Astrocyte (in vitro differentiated cells and primary cell): ENCODE results near the gene BAHCC1. TPM values are rescaled to one million over a fixed set of nuclear protein-coding genes. Genes with fewer than 3 reads are reported as not detected.

Experiments
- DNase-seq: peaks from one replicate; pipeline ENCODE4 v3.0.0-alpha.2; 2010; ENCODE audit warnings: low read depth
- FAIRE-seq: peaks from 2 replicates; lab custom pipeline; 2011; peaks lifted over from hg19 to GRCh38; lab: Jason Lieb, UNC
- H2AFZ ChIP-seq: 2 replicates; pipeline ENCODE4 v1.6.0; 2012; ENCODE audit warnings: low read depth, low read length, inconsistent platforms
- H3K27ac ChIP-seq: 2 replicates; pipeline ENCODE4 v1.5.1; 2011; ENCODE audit warnings: low read depth, low read length, inconsistent platforms
- H3K27me3 ChIP-seq: 2 replicates; pipeline ENCODE4 v1.6.0; 2011; ENCODE audit warnings: low read length, inconsistent platforms; ENCODE audit not compliant: insufficient read depth
- H3K36me3 ChIP-seq: 2 replicates; pipeline ENCODE4 v1.5.1; 2011; ENCODE audit warnings: low read length, inconsistent platforms; ENCODE audit not compliant: insufficient read depth
- H3K4me1 ChIP-seq: 2 replicates; pipeline ENCODE4 v1.5.1; 2011; ENCODE audit warnings: low read length, inconsistent platforms; ENCODE audit not compliant: insufficient read depth
- H3K4me2 ChIP-seq: 2 replicates; pipeline ENCODE4 v1.6.0; 2012; ENCODE audit warnings: low read length, inconsistent platforms
- H3K4me3 ChIP-seq: 2 replicates; pipeline ENCODE4 v1.5.1; 2011; ENCODE audit warnings: low read depth, mild to moderate bottlenecking, low read length, inconsistent platforms; ENCODE audit not compliant: insufficient read depth
- H3K79me2 ChIP-seq: 2 replicates; pipeline ENCODE4 v1.6.0; 2012; ENCODE audit warnings: mild to moderate bottlenecking, low read length, inconsistent platforms; ENCODE audit not compliant: insufficient read depth
- H3K9ac ChIP-seq: 2 replicates; pipeline ENCODE4 v1.6.0; 2012; ENCODE audit warnings: mild to moderate bottlenecking, low read length, inconsistent platforms
- H3K9me3 ChIP-seq: 2 replicates; pipeline ENCODE4 v1.5.1; 2012; ENCODE audit warnings: low read depth, mild to moderate bottlenecking, low read length, inconsistent platforms; ENCODE audit not compliant: insufficient read depth
- H4K20me1 ChIP-seq: 2 replicates; pipeline ENCODE4 v1.6.0; 2012; ENCODE audit warnings: low read length, inconsistent platforms; ENCODE audit not compliant: insufficient read depth
- H3K27ac Mint-ChIP-seq: one replicate; pipeline ENCODE4 v1.8.0; 2021; ENCODE audit warnings: mild to moderate bottlenecking, mixed read lengths; ENCODE audit not compliant: unreplicated experiment
- H3K27me3 Mint-ChIP-seq: one replicate; pipeline ENCODE4 v1.8.0; 2021; ENCODE audit warnings: low read depth, mixed read lengths; ENCODE audit not compliant: unreplicated experiment
- H3K36me3 Mint-ChIP-seq: one replicate; pipeline ENCODE4 v1.8.0; 2021; ENCODE audit warnings: low read depth, mixed read lengths; ENCODE audit not compliant: unreplicated experiment
- H3K4me1 Mint-ChIP-seq: one replicate; pipeline ENCODE4 v1.8.0; 2021; ENCODE audit warnings: low read depth, mixed read lengths; ENCODE audit not compliant: unreplicated experiment
- H3K4me3 Mint-ChIP-seq: one replicate; pipeline ENCODE4 v1.8.0; 2021; ENCODE audit warnings: mild to moderate bottlenecking, moderate library complexity, mixed read lengths; ENCODE audit not compliant: unreplicated experiment
- H3K9me3 Mint-ChIP-seq: one replicate; pipeline ENCODE4 v1.8.0; 2021; ENCODE audit warnings: mild to moderate bottlenecking, mixed read lengths; ENCODE audit not compliant: unreplicated experiment
- CTCF ChIP-seq: IDR thresholded peaks from 2 replicates; pipeline ENCODE4 v1.5.1; 2011; ENCODE audit warnings: low read depth, mild to moderate bottlenecking, inconsistent platforms, low read length, moderate library complexity; ENCODE audit not compliant: insufficient read depth
- EZH2 ChIP-seq: IDR thresholded peaks from 2 replicates; pipeline ENCODE4 v1.6.1; 2012; ENCODE audit warnings: mild to moderate bottlenecking, low read length, inconsistent platforms; ENCODE audit not compliant: insufficient read depth
- total RNA-seq: library from RNA; stranded (reverse); gene quantifications from 2 replicates; pipeline ENCODE4 v1.2.1, GENCODE V29; 2021

The BAHCC1 gene
- total RNA-seq, 1 donor from 2014 or later = 18.5 TPM

GRCh38 chr17:81428948-81429774 is 33.9 kb downstream of the BAHCC1 start:
- no peaks in the 10 kb centered on the region for H3K27me3 Mint-ChIP-seq
- TF ChIP-seq CTCF (no peak), EZH2 (no peak)
- peaks cover 22% of the 10 kb centered on the region for H3K4me1 ChIP-seq
- no peaks in the 10 kb centered on the region for H3K9me3 Mint-ChIP-seq
- H3K4me3 ChIP-seq = no peak overlapping the region
- peaks cover 5% of the 10 kb centered on the region for H3K9me3 ChIP-seq
- peaks cover under 1% of the 10 kb centered on the region for H3K4me1 Mint-ChIP-seq
- no peaks in the 10 kb centered on the region for H3K36me3 Mint-ChIP-seq
- H3K9ac ChIP-seq = no peak overlapping the region
- H3K36me3 ChIP-seq = no peaks in the 10 kb centered on the region
- H3K27me3 ChIP-seq = no peaks in the 10 kb centered on the region
- peak; percentile 29 for DNase-seq
- H3K4me3 Mint-ChIP-seq = no peak overlapping the region
- peaks cover 41% of the 10 kb centered on the region for H4K20me1 ChIP-seq
- H3K4me2 ChIP-seq = peak overlapping the region; percentile 58
- H3K27ac Mint-ChIP-seq = no peak overlapping the region
- H3K27ac ChIP-seq = no peak overlapping the region
- no peak for FAIRE-seq
- H2AFZ ChIP-seq = no peak overlapping the region
- peaks cover 10% of the 10 kb centered on the region for H3K79me2 ChIP-seq

GRCh38 chr17:81429821-81430551 is 34.7 kb downstream of the BAHCC1 start:
- no peaks in the 10 kb centered on the region for H3K36me3 Mint-ChIP-seq
- H3K27me3 ChIP-seq = no peaks in the 10 kb centered on the region
- TF ChIP-seq CTCF = no peak
- no peak for TF ChIP-seq EZH2
- no peak for DNase-seq
- H3K27ac Mint-ChIP-seq = no peak overlapping the region
- peaks cover 2% of the 10 kb centered on the region for H3K4me1 Mint-ChIP-seq
- no peak overlapping the region for H3K27ac ChIP-seq
- H2AFZ ChIP-seq = no peak overlapping the region
- H3K4me1 ChIP-seq = peaks cover 21% of the 10 kb centered on the region
- no peak overlapping the region for H3K4me3 Mint-ChIP-seq
- no peaks in the 10 kb centered on the region for H3K9me3 Mint-ChIP-seq
- peaks cover 3% of the 10 kb centered on the region for H3K79me2 ChIP-seq
- H3K4me3 ChIP-seq = no peak overlapping the region
- peaks cover 5% of the 10 kb centered on the region for H3K9me3 ChIP-seq
- H3K4me2 ChIP-seq = peak overlapping the region; percentile 58
- H3K9ac ChIP-seq = no peak overlapping the region
- H3K36me3 ChIP-seq = no peaks in the 10 kb centered on the region
- H4K20me1 ChIP-seq = peaks cover 45% of the 10 kb centered on the region
- FAIRE-seq = no peak
- no peaks in the 10 kb centered on the region for H3K27me3 Mint-ChIP-seq
